ENCODE results near the gene UBB. TPM values are rescaled to one million over a fixed set of nuclear protein-coding genes. Genes with fewer than 3 reads are reported as not detected.

The UBB gene
- total RNA-seq, 1 experiment from 2014 or later, result 1,609 TPM

DNA sequence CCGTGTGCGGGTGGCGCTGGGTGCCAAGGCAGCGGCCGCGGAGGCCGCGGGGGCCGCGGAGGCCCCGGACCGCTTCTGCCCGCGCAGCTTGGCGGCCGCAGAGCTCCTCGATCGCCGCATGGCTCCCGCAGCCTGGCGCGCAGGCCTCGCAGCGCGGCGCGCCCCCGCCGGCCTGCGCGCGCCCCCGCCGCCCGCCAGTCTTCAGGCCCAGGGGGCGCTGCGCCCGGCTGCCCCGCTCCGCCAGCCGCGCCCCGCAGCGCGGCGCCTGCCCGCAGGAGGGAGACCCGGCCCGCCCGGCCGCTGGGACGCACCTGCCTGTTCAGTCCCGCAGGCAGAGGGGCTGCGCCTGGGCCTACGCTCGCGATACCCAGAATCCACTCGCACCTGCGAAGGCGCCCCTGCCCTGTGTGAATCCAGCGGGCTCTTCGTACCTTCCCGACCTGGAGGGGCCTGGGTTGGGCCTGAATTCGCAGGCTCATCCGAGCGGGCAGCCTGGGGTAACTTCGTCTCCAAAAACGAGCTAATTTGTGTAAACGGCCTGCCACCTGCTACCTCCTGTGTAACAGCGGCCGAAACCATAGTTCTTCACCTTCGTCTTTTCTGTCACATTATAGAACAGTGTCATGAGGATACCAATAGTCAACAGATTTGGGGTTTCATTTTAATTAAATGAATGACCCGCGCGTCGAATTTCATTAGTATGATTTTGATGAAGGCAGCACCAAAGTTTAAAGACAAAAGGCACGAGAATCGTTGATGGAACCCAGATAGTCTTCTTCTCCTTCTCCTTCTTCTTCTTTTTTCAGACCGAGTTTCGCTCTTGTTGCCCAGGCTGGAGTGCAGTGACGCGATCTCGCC lies 27.3 kb upstream of the UBB start, which contains the start of gene CENPV:
Gene CENPV, minus strand, starts transcription at position 153 of the 858 bp plus-strand sequence. Its CDS starts 33 bp downstream, at position 120.
- Histone ChIP-seq H3K18ac (ENCODE audit: insufficient read length, low read depth, low read length) (peak within 1 kb of the TSS; percentile 86), H2BK5ac (ENCODE audit: insufficient read length, low read length) (no peak within 1 kb of the TSS), H3K4me2 (ENCODE audit: insufficient read depth, insufficient read length, low read length) (peak within 1 kb of the TSS; percentile 92), H4K5ac (ENCODE audit: insufficient read length, low read depth, low read length) (peak within 1 kb of the TSS; percentile 14), H3K9ac (ENCODE audit: extremely low read depth, insufficient read length, low read length) (peak within 1 kb of the TSS; percentile 94), H4K91ac (ENCODE audit: insufficient read length, low read depth, low read length) (peak within 1 kb of the TSS; percentile 74), H3K9me3 (ENCODE audit: control insufficient read depth, low read depth, low read length) (no peaks in the 10 kb centered on the region), H3K79me1 (ENCODE audit: insufficient read depth, low read depth, low read length, poor library complexity, severe bottlenecking) (peaks cover 5% of the 10 kb centered on the region), H3K4me1 (ENCODE audit: insufficient read depth, low read length) (no peaks in the 10 kb centered on the region), H2AFZ (ENCODE audit: low read length) (no peak within 1 kb of the TSS), H3K27ac (ENCODE audit: insufficient read length, low read depth, low read length) (no peak within 1 kb of the TSS), H3K23me2 (ENCODE audit: insufficient read length, low read depth, low read length, poor library complexity, severe bottlenecking) (peaks cover 8% of the 10 kb centered on the region), H3K14ac (ENCODE audit: insufficient read depth, low read length) (peak within 1 kb of the TSS; percentile 96), H3K23ac (ENCODE audit: insufficient read length, low read depth, low read length) (no peak within 1 kb of the TSS), H3K79me2 (ENCODE audit: insufficient read depth, low read length) (peaks cover 6% of the 10 kb centered on the region; the same call in 1 of the 2 replicates), H3K27me3 (ENCODE audit: insufficient read depth, low read length) (no peaks in the 10 kb centered on the region), H4K20me1 (ENCODE audit: control insufficient read depth, insufficient read depth, insufficient read length) (no peaks in the 10 kb centered on the region), H2AK5ac (ENCODE audit: insufficient read length, low read length) (no peak within 1 kb of the TSS), H2BK20ac (ENCODE audit: low read depth, low read length, poor library complexity, severe bottlenecking) (no peak within 1 kb of the TSS), H2BK15ac (ENCODE audit: low read depth, low read length) (no peak within 1 kb of the TSS), H2BK12ac (ENCODE audit: insufficient read length, low read depth, low read length) (no peak within 1 kb of the TSS), H2BK120ac (ENCODE audit: low read depth, low read length, poor library complexity, severe bottlenecking) (peak within 1 kb of the TSS; percentile 65), H3T11ph (ENCODE audit: low read length) (no peak within 1 kb of the TSS), H4K8ac (replicated peaks; ENCODE audit: insufficient read length, low read depth, low read length) (no peak within 1 kb of the TSS), H3K56ac (ENCODE audit: insufficient read length, low read depth, low read length) (no peak within 1 kb of the TSS), H3K4ac (ENCODE audit: low read depth, low read length) (peak within 1 kb of the TSS; percentile 52; the same call in 1 of the 2 replicates)
- peaks cover 24% of the 10 kb centered on the region for H3K27me3 Mint-ChIP-seq (ENCODE audit: low read depth)
- H3K27ac Mint-ChIP-seq, result peak within 1 kb of the TSS; percentile 62 to 99 (median 99)
- WGBS (ENCODE audit: extremely low coverage, insufficient read length, low lambda C conversion rate), result no CpG with 5 or more reads among the region's 83 CpGs
- H3K4me1 Mint-ChIP-seq, result peaks cover 18 to 21% of the 10 kb centered on the region in 2 experiments
- TF ChIP-seq, protein P1, sequence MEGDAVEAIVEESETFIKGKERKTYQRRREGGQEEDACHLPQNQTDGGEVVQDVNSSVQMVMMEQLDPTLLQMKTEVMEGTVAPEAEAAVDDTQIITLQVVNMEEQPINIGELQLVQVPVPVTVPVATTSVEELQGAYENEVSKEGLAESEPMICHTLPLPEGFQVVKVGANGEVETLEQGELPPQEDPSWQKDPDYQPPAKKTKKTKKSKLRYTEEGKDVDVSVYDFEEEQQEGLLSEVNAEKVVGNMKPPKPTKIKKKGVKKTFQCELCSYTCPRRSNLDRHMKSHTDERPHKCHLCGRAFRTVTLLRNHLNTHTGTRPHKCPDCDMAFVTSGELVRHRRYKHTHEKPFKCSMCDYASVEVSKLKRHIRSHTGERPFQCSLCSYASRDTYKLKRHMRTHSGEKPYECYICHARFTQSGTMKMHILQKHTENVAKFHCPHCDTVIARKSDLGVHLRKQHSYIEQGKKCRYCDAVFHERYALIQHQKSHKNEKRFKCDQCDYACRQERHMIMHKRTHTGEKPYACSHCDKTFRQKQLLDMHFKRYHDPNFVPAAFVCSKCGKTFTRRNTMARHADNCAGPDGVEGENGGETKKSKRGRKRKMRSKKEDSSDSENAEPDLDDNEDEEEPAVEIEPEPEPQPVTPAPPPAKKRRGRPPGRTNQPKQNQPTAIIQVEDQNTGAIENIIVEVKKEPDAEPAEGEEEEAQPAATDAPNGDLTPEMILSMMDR (conservative IDR thresholded peaks at IDR 0.05), result no peak; the same call in 2 of the 3 replicates
- peaks cover 14 to 19% (median 15%) of the 10 kb centered on the region in 3 experiments for H3K36me3 Mint-ChIP-seq (ENCODE audit: insufficient read depth in 1 of 3, low read depth in 3 of 3)
- peak; percentile 96 for DNase-seq
- peak within 1 kb of the TSS; percentile 90 to 96 for H3K4me3 Mint-ChIP-seq
- H3K9me3 Mint-ChIP-seq, result no peaks in the 10 kb centered on the region
